ENCODE data around the gene ZNF878.
"Not testable (repeated sequence)": the region's sequence is repeated elsewhere in the genome, so short reads cannot be mapped to it uniquely, and the experiment has no call there.

The ZNF878 gene

DNA sequence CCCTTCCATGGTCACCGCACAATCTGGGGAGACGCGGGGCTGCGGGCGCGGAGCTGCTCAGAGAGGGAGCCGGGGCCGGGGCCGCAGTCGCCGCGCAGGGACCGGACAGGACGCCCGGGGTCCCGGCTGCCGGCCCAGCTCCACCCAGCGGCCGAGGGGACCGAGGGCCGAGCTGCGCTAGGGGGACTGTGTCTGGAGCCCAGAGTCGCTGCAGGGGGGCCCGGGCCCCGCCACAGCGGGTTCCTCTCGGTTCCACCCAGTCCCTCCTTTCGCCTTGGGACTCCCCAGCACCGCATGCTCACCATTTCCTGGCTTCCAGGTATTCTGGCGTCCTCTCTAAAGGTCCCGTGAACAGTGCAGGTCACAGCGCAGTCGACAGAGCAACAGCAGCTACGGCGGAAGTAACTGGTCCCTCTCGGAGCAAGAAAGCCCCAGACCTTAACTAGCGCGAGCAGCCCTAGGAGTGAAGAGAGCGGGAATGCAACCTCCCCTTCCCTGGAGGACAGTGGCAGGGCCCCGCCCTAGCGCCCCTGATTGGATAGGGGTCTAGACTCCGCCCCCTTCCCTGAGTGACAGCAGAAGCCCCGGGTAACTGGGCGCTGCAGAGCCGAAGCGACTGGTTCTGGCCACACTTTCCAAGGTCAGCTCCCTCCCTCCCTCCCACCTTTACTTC lies at the start of gene ZNF878:
TSS of gene ZNF878 (minus strand) at position 465 of the 673 bp plus-strand sequence. CDS start at position 305, 160 bp downstream.
- Histone ChIP-seq H3K4me1 (ENCODE audit: control insufficient read depth in 1 of 2, insufficient read depth in 2 of 2, low read length in 2 of 2) (peaks cover 4 to 9% of the 10 kb centered on the region in 2 donors), H3K27me3 (ENCODE audit: control insufficient read depth in 1 of 2, insufficient read depth in 2 of 2, low read length in 2 of 2) (no peaks in the 10 kb centered on the region), H3K9me3 (ENCODE audit: control insufficient read depth in 1 of 2, low read length in 2 of 2) (peaks cover 0 to 2% of the 10 kb centered on the region in 2 donors), H3K4me3 (ENCODE audit: low read depth in 1 of 2, low read length in 2 of 2) (peak within 1 kb of the TSS; percentile 86 to 88), H3K9ac (ENCODE audit: low read depth in 1 of 2, low read length in 2 of 2) (peak within 1 kb of the TSS; percentile 39 to 69), H3K27ac (ENCODE audit: low read depth, low read length) (no peak within 1 kb of the TSS), H3K36me3 (ENCODE audit: control insufficient read depth in 1 of 2, insufficient read depth in 2 of 2, low read length in 2 of 2) (no peaks in the 10 kb centered on the region)

DNA sequence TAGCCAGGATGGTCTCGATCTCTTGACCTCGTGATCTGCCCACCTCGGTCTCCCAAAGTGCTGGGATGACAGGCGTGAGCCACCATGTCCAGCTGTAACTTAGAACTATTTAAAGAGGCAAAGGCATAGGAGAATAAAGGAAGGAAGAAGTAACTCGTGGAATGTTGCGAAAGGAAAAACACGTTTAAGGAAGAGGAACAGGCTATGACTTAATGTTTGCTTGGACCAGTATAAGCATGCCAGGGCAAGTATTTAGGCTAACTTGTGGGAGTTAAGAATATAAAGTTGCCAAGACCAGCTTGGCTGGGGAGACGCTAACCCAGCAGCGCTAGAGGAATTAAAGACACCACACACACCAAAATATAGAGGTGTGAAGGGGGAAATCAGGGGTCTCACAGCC lies 45.3 kb upstream of the ZNF878 start:
- no peak overlapping the region for H3K27ac ChIP-seq (ENCODE audit: low read depth, low read length)
- peaks cover 0 to 14% of the 10 kb centered on the region in 2 donors for H3K9me3 ChIP-seq (ENCODE audit: control insufficient read depth in 1 of 2, low read length in 2 of 2)
- no peak overlapping the region for H3K4me3 ChIP-seq (ENCODE audit: low read depth in 1 of 2, low read length in 2 of 2)
- no peak overlapping the region for H3K9ac ChIP-seq (ENCODE audit: low read depth in 1 of 2, low read length in 2 of 2)
- no peaks in the 10 kb centered on the region for H3K27me3 ChIP-seq (ENCODE audit: control insufficient read depth in 1 of 2, insufficient read depth in 2 of 2, low read length in 2 of 2)
- peaks cover 0 to 3% of the 10 kb centered on the region in 2 donors for H3K4me1 ChIP-seq (ENCODE audit: control insufficient read depth in 1 of 2, insufficient read depth in 2 of 2, low read length in 2 of 2)
- no peaks in the 10 kb centered on the region for H3K36me3 ChIP-seq (ENCODE audit: control insufficient read depth in 1 of 2, insufficient read depth in 2 of 2, low read length in 2 of 2)

DNA sequence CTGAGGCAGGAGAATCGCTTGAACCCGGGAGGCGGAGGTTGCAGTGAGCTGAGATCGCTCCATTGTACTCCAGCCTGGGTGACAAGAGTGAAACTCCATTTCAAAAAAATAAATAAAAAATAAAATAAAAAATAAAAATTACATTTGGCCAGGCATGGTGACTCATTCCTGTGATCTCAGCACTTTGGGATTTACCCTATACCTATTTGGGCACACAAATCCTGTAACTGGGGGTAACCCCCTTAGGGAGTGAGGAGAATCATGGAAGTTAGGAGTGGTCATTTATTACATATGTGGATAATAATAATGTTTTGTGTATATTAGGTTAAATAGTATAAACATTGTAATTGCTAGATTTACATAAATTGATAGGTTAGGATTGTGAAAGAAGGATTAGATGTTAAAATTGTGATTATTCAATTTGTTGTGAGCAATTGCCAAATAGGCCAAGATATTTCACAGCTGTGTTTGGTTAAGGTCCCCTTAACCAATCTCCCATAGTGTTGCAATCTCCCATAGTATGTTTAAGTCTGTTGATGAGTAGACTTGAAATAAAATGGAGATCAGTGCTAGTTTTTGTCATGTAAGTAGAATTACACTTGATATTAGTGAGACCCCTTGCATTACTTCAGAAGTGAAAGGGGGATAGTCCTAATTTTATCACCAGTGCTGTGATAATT lies 42.5 kb upstream of the ZNF878 start:
- H3K9me3 ChIP-seq (ENCODE audit: control insufficient read depth in 1 of 2, low read length in 2 of 2), result peaks cover 0 to 14% of the 10 kb centered on the region in 2 donors
- no peaks in the 10 kb centered on the region for H3K27me3 ChIP-seq (ENCODE audit: control insufficient read depth in 1 of 2, insufficient read depth in 2 of 2, low read length in 2 of 2)
- H3K9ac ChIP-seq (ENCODE audit: low read depth in 1 of 2, low read length in 2 of 2), result no peak overlapping the region
- H3K4me3 ChIP-seq (ENCODE audit: low read depth in 1 of 2, low read length in 2 of 2), result no peak overlapping the region
- H3K4me1 ChIP-seq (ENCODE audit: control insufficient read depth in 1 of 2, insufficient read depth in 2 of 2, low read length in 2 of 2), result peaks cover 0 to 5% of the 10 kb centered on the region in 2 donors
- no peaks in the 10 kb centered on the region for H3K36me3 ChIP-seq (ENCODE audit: control insufficient read depth in 1 of 2, insufficient read depth in 2 of 2, low read length in 2 of 2)
- no peak overlapping the region for H3K27ac ChIP-seq (ENCODE audit: low read depth, low read length)

DNA sequence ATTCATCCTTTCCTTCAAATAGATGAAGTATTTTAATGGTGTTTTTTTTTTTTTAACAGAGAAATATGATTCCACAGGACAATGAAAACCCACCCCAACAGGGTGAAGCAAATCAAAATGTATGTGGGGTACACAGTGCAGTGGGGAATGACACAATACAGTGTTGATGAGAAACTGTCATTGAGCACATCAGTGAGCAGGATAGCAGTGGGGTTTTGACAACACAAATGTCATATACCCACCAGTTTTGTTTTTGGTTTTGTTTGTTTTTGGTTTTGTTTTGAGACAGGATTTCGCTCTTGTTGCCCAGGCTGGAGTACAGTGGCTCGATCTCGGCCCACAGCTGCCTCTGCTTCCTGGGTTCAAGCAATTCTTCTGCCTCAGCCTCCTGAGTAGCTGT lies 41.0 kb upstream of the ZNF878 start:
- Histone ChIP-seq H3K4me3 (ENCODE audit: low read depth in 1 of 2, low read length in 2 of 2) (no peak overlapping the region), H3K9ac (ENCODE audit: low read depth in 1 of 2, low read length in 2 of 2) (no peak overlapping the region), H3K27me3 (ENCODE audit: control insufficient read depth in 1 of 2, insufficient read depth in 2 of 2, low read length in 2 of 2) (no peaks in the 10 kb centered on the region), H3K36me3 (ENCODE audit: control insufficient read depth in 1 of 2, insufficient read depth in 2 of 2, low read length in 2 of 2) (no peaks in the 10 kb centered on the region), H3K4me1 (ENCODE audit: control insufficient read depth in 1 of 2, insufficient read depth in 2 of 2, low read length in 2 of 2) (peaks cover 0 to 5% of the 10 kb centered on the region in 2 donors), H3K9me3 (ENCODE audit: control insufficient read depth in 1 of 2, low read length in 2 of 2) (peaks cover 0 to 5% of the 10 kb centered on the region in 2 donors), H3K27ac (ENCODE audit: low read depth, low read length) (no peak overlapping the region)

DNA sequence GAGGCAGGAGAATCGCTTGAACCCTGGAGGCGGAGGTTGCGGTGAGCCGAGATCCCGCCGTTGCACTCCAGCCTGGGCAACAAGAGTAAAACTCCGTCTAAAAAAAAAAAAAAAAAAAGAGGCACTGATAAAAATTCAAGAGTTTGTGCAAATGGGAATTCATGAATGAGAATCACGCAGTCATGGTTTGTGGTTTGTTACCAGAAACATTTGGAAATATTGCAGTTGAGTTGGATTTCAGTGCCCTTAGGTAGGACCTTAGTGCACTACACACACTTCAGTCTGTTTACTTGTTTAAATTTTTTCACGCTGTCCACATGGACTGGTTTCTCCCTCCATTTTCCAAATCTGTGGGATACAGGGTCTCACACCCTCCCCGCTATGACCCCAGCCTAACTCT lies 40.2 kb upstream of the ZNF878 start:
- H3K27me3 ChIP-seq (ENCODE audit: control insufficient read depth in 1 of 2, insufficient read depth in 2 of 2, low read length in 2 of 2), result no peaks in the 10 kb centered on the region
- peak overlapping the region in 1 of 2 donors; percentile 73 for H3K4me3 ChIP-seq (ENCODE audit: low read depth in 1 of 2, low read length in 2 of 2)
- H3K4me1 ChIP-seq (ENCODE audit: control insufficient read depth in 1 of 2, insufficient read depth in 2 of 2, low read length in 2 of 2), result peaks cover 0 to 5% of the 10 kb centered on the region in 2 donors
- no peak overlapping the region for H3K27ac ChIP-seq (ENCODE audit: low read depth, low read length)
- peaks cover 0 to 2% of the 10 kb centered on the region in 2 donors for H3K9me3 ChIP-seq (ENCODE audit: control insufficient read depth in 1 of 2, low read length in 2 of 2)
- no peaks in the 10 kb centered on the region for H3K36me3 ChIP-seq (ENCODE audit: control insufficient read depth in 1 of 2, insufficient read depth in 2 of 2, low read length in 2 of 2)
- no peak overlapping the region for H3K9ac ChIP-seq (ENCODE audit: low read depth in 1 of 2, low read length in 2 of 2)

DNA sequence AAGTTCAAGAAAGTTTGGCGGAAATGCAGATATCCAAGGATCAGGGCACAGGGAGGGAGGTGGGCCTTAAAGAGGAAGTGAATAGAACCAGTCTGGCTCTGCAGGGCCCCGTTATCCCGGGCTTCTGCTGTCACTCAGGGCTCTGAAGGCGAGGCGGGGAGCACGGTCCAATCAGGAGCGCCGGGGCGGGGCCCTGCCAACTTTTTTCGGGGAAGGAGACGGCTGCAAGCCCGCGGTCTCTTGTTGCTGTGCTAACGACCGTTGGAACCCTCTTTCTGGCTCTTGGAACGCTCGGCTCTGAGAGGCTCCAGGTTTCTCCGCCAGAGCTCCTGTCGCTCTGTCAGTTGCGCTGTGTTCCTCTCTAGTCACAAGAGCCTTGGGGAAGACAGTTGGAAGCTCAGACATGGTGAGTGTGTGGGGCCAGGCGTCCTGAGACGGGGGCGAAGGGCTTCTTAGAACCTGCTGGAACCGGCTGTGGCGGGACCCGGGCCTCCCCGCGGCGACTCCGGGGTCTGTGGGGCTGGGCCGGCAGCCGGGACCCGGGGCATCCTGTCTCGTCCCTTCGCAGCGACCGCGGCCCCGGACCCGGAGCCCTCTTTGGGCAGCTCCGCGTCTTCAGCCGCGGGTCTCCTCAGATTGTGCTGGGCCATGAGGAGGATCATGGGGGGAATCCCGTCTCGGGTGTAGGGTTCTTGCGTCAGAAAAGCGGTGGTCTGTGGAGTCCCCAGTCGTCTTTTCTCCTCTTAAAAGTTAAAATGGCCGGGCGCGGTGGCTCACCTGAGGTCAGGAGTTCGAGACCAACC lies 39.5 kb upstream of the ZNF878 start:
- Histone ChIP-seq H3K9ac (ENCODE audit: low read depth in 1 of 2, low read length in 2 of 2) (peak overlapping the region; percentile 63 to 67), H3K27ac (ENCODE audit: low read depth, low read length) (peak overlapping the region; percentile 28)

DNA sequence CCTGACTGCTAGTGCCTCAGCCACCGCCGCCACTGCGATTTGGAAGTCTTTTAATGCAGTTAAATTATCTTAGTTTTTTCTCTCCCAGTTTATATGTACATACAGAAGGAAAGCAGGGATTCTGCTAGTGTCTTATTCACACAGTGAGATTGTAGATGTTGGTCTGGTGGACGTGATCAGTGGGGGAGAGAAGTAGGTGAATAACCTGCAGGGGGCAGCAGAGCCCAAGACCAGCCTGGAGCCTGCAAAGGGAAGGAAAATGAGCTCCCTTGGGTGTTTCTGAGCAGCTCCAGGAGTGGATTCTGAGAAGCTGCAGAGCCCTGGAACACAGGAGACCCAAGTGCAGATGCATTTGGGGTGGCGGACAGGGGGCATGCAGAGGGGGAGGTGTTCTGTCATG lies 38.0 kb upstream of the ZNF878 start:
- Histone ChIP-seq H3K36me3 (ENCODE audit: control insufficient read depth in 1 of 2, insufficient read depth in 2 of 2, low read length in 2 of 2) (no peaks in the 10 kb centered on the region), H3K27ac (ENCODE audit: low read depth, low read length) (no peak overlapping the region), H3K9me3 (ENCODE audit: control insufficient read depth in 1 of 2, low read length in 2 of 2) (peaks cover 0 to 3% of the 10 kb centered on the region in 2 donors), H3K4me1 (ENCODE audit: control insufficient read depth in 1 of 2, insufficient read depth in 2 of 2, low read length in 2 of 2) (peaks cover 0 to 5% of the 10 kb centered on the region in 2 donors), H3K27me3 (ENCODE audit: control insufficient read depth in 1 of 2, insufficient read depth in 2 of 2, low read length in 2 of 2) (no peaks in the 10 kb centered on the region), H3K9ac (ENCODE audit: low read depth in 1 of 2, low read length in 2 of 2) (no peak overlapping the region), H3K4me3 (ENCODE audit: low read depth in 1 of 2, low read length in 2 of 2) (no peak overlapping the region)

More for the DNA sequence above, 39.5 kb upstream of the ZNF878 start:
- no peaks in the 10 kb centered on the region for H3K36me3 ChIP-seq (ENCODE audit: control insufficient read depth in 1 of 2, insufficient read depth in 2 of 2, low read length in 2 of 2)
- peaks cover 0 to 3% of the 10 kb centered on the region in 2 donors for H3K9me3 ChIP-seq (ENCODE audit: control insufficient read depth in 1 of 2, low read length in 2 of 2)
- H3K4me1 ChIP-seq (ENCODE audit: control insufficient read depth in 1 of 2, insufficient read depth in 2 of 2, low read length in 2 of 2), result peaks cover 0 to 5% of the 10 kb centered on the region in 2 donors
- H3K4me3 ChIP-seq (ENCODE audit: low read depth in 1 of 2, low read length in 2 of 2), result peak overlapping the region; percentile 73 to 78
- H3K27me3 ChIP-seq (ENCODE audit: control insufficient read depth in 1 of 2, insufficient read depth in 2 of 2, low read length in 2 of 2), result no peaks in the 10 kb centered on the region

DNA sequence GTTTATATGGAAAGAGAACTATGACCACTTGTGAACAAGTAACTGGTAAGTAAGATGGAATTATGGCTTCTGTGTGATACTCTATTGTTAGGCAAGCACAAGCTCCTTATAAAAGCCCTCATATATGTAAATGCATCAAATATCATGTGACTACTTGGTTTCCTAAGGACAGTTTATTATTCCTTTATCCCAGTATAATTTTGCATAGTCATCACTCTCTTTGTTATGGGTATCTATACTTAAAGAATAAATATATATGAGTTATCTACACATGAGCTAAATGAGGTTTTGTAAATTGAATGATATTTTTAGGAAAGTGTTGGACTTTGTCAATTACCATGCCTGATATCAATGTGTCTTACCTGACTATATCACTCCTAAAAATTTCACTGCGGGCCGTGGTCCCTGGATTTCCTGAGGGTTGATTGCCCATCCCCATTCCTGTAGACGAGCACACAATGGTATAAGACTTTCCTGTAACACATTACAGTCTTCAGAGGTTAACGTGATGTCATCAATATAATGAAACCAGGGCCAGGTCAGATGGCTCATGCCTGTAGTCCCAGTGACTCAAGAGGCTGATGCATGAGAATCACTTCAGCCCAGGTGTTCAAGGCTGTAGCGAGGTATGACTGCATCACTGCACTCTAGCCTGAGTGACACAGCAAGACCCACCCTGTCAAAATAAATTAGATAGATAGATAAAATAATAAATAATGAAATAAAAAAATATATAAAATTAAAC lies 32.5 kb upstream of the ZNF878 start:
- no peaks in the 10 kb centered on the region for H3K27me3 ChIP-seq (ENCODE audit: control insufficient read depth in 1 of 2, insufficient read depth in 2 of 2, low read length in 2 of 2)
- no peaks in the 10 kb centered on the region for H3K36me3 ChIP-seq (ENCODE audit: control insufficient read depth in 1 of 2, insufficient read depth in 2 of 2, low read length in 2 of 2)
- H3K4me1 ChIP-seq (ENCODE audit: control insufficient read depth in 1 of 2, insufficient read depth in 2 of 2, low read length in 2 of 2), result no peaks in the 10 kb centered on the region
- H3K4me3 ChIP-seq (ENCODE audit: low read depth in 1 of 2, low read length in 2 of 2), result no peak overlapping the region
- H3K27ac ChIP-seq (ENCODE audit: low read depth, low read length), result no peak overlapping the region
- no peak overlapping the region for H3K9ac ChIP-seq (ENCODE audit: low read depth in 1 of 2, low read length in 2 of 2)
- H3K9me3 ChIP-seq (ENCODE audit: control insufficient read depth in 1 of 2, low read length in 2 of 2), result peaks cover 30 to 36% of the 10 kb centered on the region in 2 donors

DNA sequence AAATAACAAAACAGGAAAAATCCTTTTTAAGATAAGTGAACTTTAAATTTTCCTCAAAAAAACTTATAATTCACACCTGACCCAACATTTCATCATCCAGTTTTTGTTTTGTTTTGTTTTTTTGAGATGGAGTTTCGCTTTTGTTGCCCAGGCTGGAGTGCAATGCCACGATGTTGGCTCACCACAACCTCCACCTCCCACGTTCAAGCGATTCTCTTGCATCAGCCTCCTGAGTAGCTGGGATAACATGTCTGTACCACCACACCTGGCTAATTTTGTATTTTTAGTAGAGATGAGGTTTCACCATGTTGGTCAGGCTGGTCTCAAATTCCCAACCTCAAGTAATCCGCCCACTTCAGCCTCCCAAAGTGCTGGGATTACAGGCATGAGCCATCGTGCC lies 30.6 kb upstream of the ZNF878 start:
- peaks cover 41 to 47% of the 10 kb centered on the region in 2 donors for H3K9me3 ChIP-seq (ENCODE audit: control insufficient read depth in 1 of 2, low read length in 2 of 2)
- not testable (repeated sequence) for H3K9ac ChIP-seq (ENCODE audit: low read depth in 1 of 2, low read length in 2 of 2); H3K4me1 ChIP-seq (ENCODE audit: control insufficient read depth in 1 of 2, insufficient read depth in 2 of 2, low read length in 2 of 2); H3K27me3 ChIP-seq (ENCODE audit: control insufficient read depth in 1 of 2, insufficient read depth in 2 of 2, low read length in 2 of 2); H3K36me3 ChIP-seq (ENCODE audit: control insufficient read depth in 1 of 2, insufficient read depth in 2 of 2, low read length in 2 of 2); H3K27ac ChIP-seq (ENCODE audit: low read depth, low read length); H3K4me3 ChIP-seq (ENCODE audit: low read depth in 1 of 2, low read length in 2 of 2)

Measured in duodenal mucosa (tissue), 2 donors.